ENCODE results near the gene PTPRC. TPM values are rescaled to one million over a fixed set of nuclear protein-coding genes. Genes with fewer than 3 reads are reported as not detected.

The PTPRC gene
- polyA plus RNA-seq, 1 donor (not counting 4 experiments of a cell fraction or from before 2014, with no cell fraction given): not detected

- H3K9me1 ChIP-seq (ENCODE audit: control insufficient read depth, extremely low read depth, insufficient read depth, low read length): no peaks in the 10 kb centered on the region
- H3K27me3 ChIP-seq (ENCODE audit: control insufficient read depth, extremely low read depth, insufficient read depth, low read length): no peaks in the 10 kb centered on the region
- DNase-seq (ENCODE audit: low read depth, low spot score): no peak
- H4K20me1 ChIP-seq (ENCODE audit: control insufficient read depth, extremely low read depth, insufficient read depth, low read length): no peaks in the 10 kb centered on the region
- H3K4me1 ChIP-seq (ENCODE audit: control insufficient read depth, extremely low read depth, insufficient read depth, low read length): peaks cover 12% of the 10 kb centered on the region
- dilution Hi-C loops (cut with MboI; ENCODE audit: extremely low pct_ligation_motif_present, low sequenced_read_pairs): no loop called here
- H3K9ac ChIP-seq (ENCODE audit: control insufficient read depth, extremely low read depth, insufficient read depth, low read length): no peak overlapping the region
- no peak for FAIRE-seq
- H2AFZ ChIP-seq (ENCODE audit: control insufficient read depth, low read length): no peak overlapping the region
- no peak overlapping the region for H3K27ac ChIP-seq (ENCODE audit: control insufficient read depth, insufficient read depth, low read length)
- no peak overlapping the region for H3K4me2 ChIP-seq (ENCODE audit: control insufficient read depth, extremely low read depth, insufficient read depth, low read depth, low read length)
- H3K79me2 ChIP-seq (ENCODE audit: control insufficient read depth, insufficient read depth, low read length): no peaks in the 10 kb centered on the region
- H3K9me3 ChIP-seq (ENCODE audit: control insufficient read depth, low read depth, low read length): no peaks in the 10 kb centered on the region
- no peak overlapping the region for H3K4me3 ChIP-seq (ENCODE audit: control insufficient read depth in 2 of 3, extremely low read depth in 1 of 3, insufficient read depth in 2 of 3, low read depth in 1 of 3, low read length in 3 of 3)
- TF ChIP-seq, protein P1, sequence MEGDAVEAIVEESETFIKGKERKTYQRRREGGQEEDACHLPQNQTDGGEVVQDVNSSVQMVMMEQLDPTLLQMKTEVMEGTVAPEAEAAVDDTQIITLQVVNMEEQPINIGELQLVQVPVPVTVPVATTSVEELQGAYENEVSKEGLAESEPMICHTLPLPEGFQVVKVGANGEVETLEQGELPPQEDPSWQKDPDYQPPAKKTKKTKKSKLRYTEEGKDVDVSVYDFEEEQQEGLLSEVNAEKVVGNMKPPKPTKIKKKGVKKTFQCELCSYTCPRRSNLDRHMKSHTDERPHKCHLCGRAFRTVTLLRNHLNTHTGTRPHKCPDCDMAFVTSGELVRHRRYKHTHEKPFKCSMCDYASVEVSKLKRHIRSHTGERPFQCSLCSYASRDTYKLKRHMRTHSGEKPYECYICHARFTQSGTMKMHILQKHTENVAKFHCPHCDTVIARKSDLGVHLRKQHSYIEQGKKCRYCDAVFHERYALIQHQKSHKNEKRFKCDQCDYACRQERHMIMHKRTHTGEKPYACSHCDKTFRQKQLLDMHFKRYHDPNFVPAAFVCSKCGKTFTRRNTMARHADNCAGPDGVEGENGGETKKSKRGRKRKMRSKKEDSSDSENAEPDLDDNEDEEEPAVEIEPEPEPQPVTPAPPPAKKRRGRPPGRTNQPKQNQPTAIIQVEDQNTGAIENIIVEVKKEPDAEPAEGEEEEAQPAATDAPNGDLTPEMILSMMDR (optimal IDR thresholded peaks at IDR 0.05 in 1 of 3, IDR thresholded peaks at IDR 0.05 in 1 of 3, conservative IDR thresholded peaks at IDR 0.05 in 1 of 3; ENCODE audit: extremely low read depth in 1 of 3, insufficient read depth in 2 of 3, low read length in 3 of 3): no peak
- TF ChIP-seq EZH2 (IDR thresholded peaks at IDR 0.05; ENCODE audit: low read length): no peak
- H3K36me3 ChIP-seq (ENCODE audit: control insufficient read depth in 2 of 2, extremely low read depth in 1 of 2, insufficient read depth in 2 of 2, low read length in 2 of 2): no peaks in the 10 kb centered on the region
These were observed 40.8 kb downstream of the PTPRC start for GRCh38 chr1:198679535-198680173.

DNA sequence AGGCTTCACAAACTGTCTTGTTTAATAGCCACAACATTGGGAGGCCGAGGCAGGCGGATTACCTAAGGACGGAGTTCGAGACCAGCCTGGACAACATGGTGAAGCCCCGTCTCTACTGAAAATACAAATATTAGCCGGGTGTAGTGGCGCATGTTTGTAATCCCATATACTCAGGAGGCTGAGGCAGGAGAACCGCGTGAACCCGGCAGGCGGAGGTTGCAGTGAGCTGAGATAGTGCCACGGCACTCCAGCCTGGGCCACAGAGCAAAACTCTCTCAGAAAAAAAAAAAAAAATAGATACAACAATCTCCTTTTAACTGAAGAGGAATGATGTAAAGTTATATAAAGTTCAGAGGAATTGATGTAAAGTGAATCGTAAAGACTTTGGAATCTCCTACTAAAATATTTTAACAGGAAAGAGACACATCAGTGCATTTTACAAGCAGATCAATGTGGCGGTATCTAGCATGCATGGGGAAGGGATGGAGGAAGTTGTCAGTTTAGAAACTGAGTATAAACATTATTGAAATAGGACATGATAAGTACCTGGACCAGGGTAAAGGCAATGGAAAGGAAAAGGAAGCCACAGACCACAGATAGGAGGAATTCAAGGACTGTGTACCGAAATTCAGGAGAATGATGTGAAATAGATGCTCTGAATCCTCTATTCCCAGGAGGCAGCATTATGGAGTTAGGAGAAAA, 41.5 kb downstream of the PTPRC start:
- dilution Hi-C loops (cut with MboI; ENCODE audit: extremely low pct_ligation_motif_present, low sequenced_read_pairs): no loop called here
- no peak overlapping the region for H3K9ac ChIP-seq (ENCODE audit: control insufficient read depth, extremely low read depth, insufficient read depth, low read length)
- FAIRE-seq: no peak

More for the DNA sequence above, 41.5 kb downstream of the PTPRC start:
- DNase-seq (ENCODE audit: low read depth, low spot score): no peak
- Histone ChIP-seq H3K4me3 (ENCODE audit: control insufficient read depth in 2 of 3, extremely low read depth in 1 of 3, insufficient read depth in 2 of 3, low read depth in 1 of 3, low read length in 3 of 3) (no peak overlapping the region), H3K36me3 (ENCODE audit: control insufficient read depth in 2 of 2, extremely low read depth in 1 of 2, insufficient read depth in 2 of 2, low read length in 2 of 2) (no peaks in the 10 kb centered on the region), H3K27ac (ENCODE audit: control insufficient read depth, insufficient read depth, low read length) (no peak overlapping the region), H3K9me1 (ENCODE audit: control insufficient read depth, extremely low read depth, insufficient read depth, low read length) (no peaks in the 10 kb centered on the region), H3K27me3 (ENCODE audit: control insufficient read depth, extremely low read depth, insufficient read depth, low read length) (no peaks in the 10 kb centered on the region), H3K4me1 (ENCODE audit: control insufficient read depth, extremely low read depth, insufficient read depth, low read length) (peaks cover 12% of the 10 kb centered on the region), H3K79me2 (ENCODE audit: control insufficient read depth, insufficient read depth, low read length) (no peaks in the 10 kb centered on the region), H4K20me1 (ENCODE audit: control insufficient read depth, extremely low read depth, insufficient read depth, low read length) (no peaks in the 10 kb centered on the region), H3K9me3 (ENCODE audit: control insufficient read depth, low read depth, low read length) (no peaks in the 10 kb centered on the region), H2AFZ (ENCODE audit: control insufficient read depth, low read length) (no peak overlapping the region), H3K4me2 (ENCODE audit: control insufficient read depth, extremely low read depth, insufficient read depth, low read depth, low read length) (no peak overlapping the region)
- no peak for TF ChIP-seq EZH2 (IDR thresholded peaks at IDR 0.05; ENCODE audit: low read length)
- TF ChIP-seq, protein P1 (optimal IDR thresholded peaks at IDR 0.05 in 1 of 3, IDR thresholded peaks at IDR 0.05 in 1 of 3, conservative IDR thresholded peaks at IDR 0.05 in 1 of 3; ENCODE audit: extremely low read depth in 1 of 3, insufficient read depth in 2 of 3, low read length in 3 of 3): no peak

Measured in keratinocyte (primary cell).